Kidney (tissue), 14 donors: Measurements from ENCODE around the gene ETNPPL. TPM values are rescaled to one million over a fixed set of nuclear protein-coding genes. Genes with fewer than 3 reads are reported as not detected.
A peak's percentile ranks its signal among the peaks of the same experiment; 100 is the strongest.

Experiments
- DNase-seq, 5 donors: peaks; one replicate each; pipeline ENCODE4 v3.0.0-alpha.2; 2013 to 2020
- FAIRE-seq: peaks from 2 replicates; lab custom pipeline; 2012; peaks lifted over from hg19 to GRCh38; lab: Jason Lieb, UNC
- H3K27ac ChIP-seq, 2 donors: one replicate each; pipeline ENCODE4 v1.7.0; 2013; ENCODE audit warnings: low read depth in 2 of 2, low read length in 2 of 2, inconsistent platforms in 1 of 2
- H3K27me3 ChIP-seq: one replicate; pipeline ENCODE4 v1.7.1; 2013; ENCODE audit warnings: low read length, inconsistent platforms; ENCODE audit not compliant: control insufficient read depth, insufficient read depth
- H3K36me3 ChIP-seq, 3 donors: one replicate each; pipeline versions ENCODE4 v1.7.0 to v1.7.1; 2013; ENCODE audit warnings: low read length in 3 of 3, control low read depth in 1 of 3, inconsistent platforms in 1 of 3; ENCODE audit not compliant: insufficient read depth in 3 of 3, control insufficient read depth in 2 of 3
- H3K4me1 ChIP-seq, 3 donors: one replicate each; pipeline versions ENCODE4 v1.7.0 to v1.7.1; 2013; ENCODE audit warnings: low read length in 3 of 3, inconsistent platforms in 1 of 3, low read depth in 1 of 3; ENCODE audit not compliant: control insufficient read depth in 2 of 3, insufficient read depth in 2 of 3
- H3K4me3 ChIP-seq, 3 donors: one replicate each; pipeline versions ENCODE4 v1.7.0 to v1.8.1; 2013; ENCODE audit warnings: low read length in 3 of 3, control low read depth in 1 of 3, inconsistent platforms in 1 of 3
- H3K9ac ChIP-seq, 3 donors: one replicate each; pipeline versions ENCODE4 v1.7.0 to v1.7.1; 2013; ENCODE audit warnings: low read length in 3 of 3, control low read depth in 1 of 3, inconsistent platforms in 1 of 3
- H3K9me3 ChIP-seq, 3 donors: one replicate each; pipeline versions ENCODE4 v1.7.0 to v1.7.1; 2013; ENCODE audit warnings: low read length in 3 of 3, control low read depth in 1 of 3, inconsistent platforms in 1 of 3; ENCODE audit not compliant: control insufficient read depth in 2 of 3, insufficient read depth in 1 of 3
- CTCF ChIP-seq: IDR thresholded peaks from 3 replicates; pipeline ENCODE4 v1.5.1; 2012; ENCODE audit warnings: mild to moderate bottlenecking, moderate library complexity, borderline replicate concordance; ENCODE audit not compliant: insufficient read depth; ENCODE audit errors: extremely low read depth
- intact Hi-C: fragments of 100-400 bp; cut with DNase I; formaldehyde crosslinking; loops from one replicate; pipeline ENCODE4 v1.11.1; 2022
- polyA plus RNA-seq: library from polyadenylated mRNA; stranded (reverse); fragments of 350-450 nt; fragmentation: Illumina TruSeq; extraction: RNeasy Lipid Tissue Mini Kit (QIAGEN cat#74804); gene quantifications from one replicate; pipeline ENCODE4 v1.2.3, GENCODE V29; 2014; ENCODE audit warnings: low read depth, low replicate concordance; ENCODE audit not compliant: insufficient read depth
- total RNA-seq: library from RNA; stranded (reverse); fragmentation: NEBNext Ultra II Directional; extraction: Animal tissue kit (Norgen Biotek cat#: 25700); gene quantifications from one replicate; pipeline ENCODE4 v1.2.1, GENCODE V29; 2021
- donor health status: control.
- donor health status: control.
- donor health status: control.
- donor health status: control.
- donor health status: control.
- donor health status: DM: yes; HTN: yes; CAD: no.
- donor health status: Normal renal cell carcinoma (clear cell type).

ETNPPL gene
- total and polyA plus RNA-seq, 2 donors from 2014 or later, result 1.7 TPM; not detected in 1

- no peak for TF ChIP-seq CTCF
- Histone ChIP-seq H3K9me3 (no peaks in the 10 kb centered on the region), H3K4me3 (no peak overlapping the region), H3K4me1 (no peaks in the 10 kb centered on the region), H3K27ac (no peak overlapping the region), H3K9ac (no peak overlapping the region), H3K36me3 (no peaks in the 10 kb centered on the region), H3K27me3 (no peaks in the 10 kb centered on the region)
- FAIRE-seq (no peak), DNase-seq (no peak)
- intact Hi-C loops, result no loop called here
Measured at GRCh38 chr4:108804648-108805273, 41.9 kb upstream of the ETNPPL start.

GRCh38 chr4:108799306-108799705, 36.5 kb upstream of the ETNPPL start:
- Histone ChIP-seq H3K36me3 (no peaks in the 10 kb centered on the region), H3K4me1 (no peaks in the 10 kb centered on the region), H3K9me3 (no peaks in the 10 kb centered on the region), H3K27ac (no peak overlapping the region), H3K4me3 (no peak overlapping the region), H3K9ac (no peak overlapping the region), H3K27me3 (no peaks in the 10 kb centered on the region)
- FAIRE-seq (no peak), DNase-seq (no peak)
- intact Hi-C loops, result no loop called here
- TF ChIP-seq CTCF, result no peak

GRCh38 chr4:108796173-108796572, 33.3 kb upstream of the ETNPPL start:
- Histone ChIP-seq H3K27ac (no peak overlapping the region), H3K27me3 (no peaks in the 10 kb centered on the region), H3K4me1 (peaks cover 0 to 8% (median 0%) of the 10 kb centered on the region in 3 donors), H3K36me3 (no peaks in the 10 kb centered on the region), H3K9ac (no peak overlapping the region), H3K4me3 (no peak overlapping the region), H3K9me3 (no peaks in the 10 kb centered on the region)
- FAIRE-seq (no peak), DNase-seq (peak in 1 of 5 donors; percentile 13)
- intact Hi-C loops, result no loop called here
- no peak for TF ChIP-seq CTCF

GRCh38 chr4:108795733-108796132, 32.9 kb upstream of the ETNPPL start:
- Histone ChIP-seq H3K4me3 (no peak overlapping the region), H3K9ac (no peak overlapping the region), H3K27me3 (no peaks in the 10 kb centered on the region), H3K36me3 (no peaks in the 10 kb centered on the region), H3K9me3 (no peaks in the 10 kb centered on the region), H3K27ac (no peak overlapping the region), H3K4me1 (peaks cover 0 to 8% (median 0%) of the 10 kb centered on the region in 3 donors)
- DNase-seq, result no peak
- no peak for TF ChIP-seq CTCF
- FAIRE-seq, result peak; percentile 57
- intact Hi-C loops, result no loop called here
